Activated CD4-positive, alpha-beta T cell treated with anti-CD3 and anti-CD28 coated beads, Interleukin-10, Interleukin-2, amounts not matched to agents 100 ng/mL and 50 ng/mL, durations not matched to agents 16 hours and 8 hours (primary cell): ENCODE measurements around the gene UGT2A1.

Experiments
- DNase-seq: peaks from one replicate; pipeline ENCODE4 v3.0.0-alpha.2; 2020

UGT2A1 gene

GRCh38 chr4:69584135-69584534, 68.9 kb downstream of the UGT2A1 start:
- DNase-seq: no peak

DNA sequence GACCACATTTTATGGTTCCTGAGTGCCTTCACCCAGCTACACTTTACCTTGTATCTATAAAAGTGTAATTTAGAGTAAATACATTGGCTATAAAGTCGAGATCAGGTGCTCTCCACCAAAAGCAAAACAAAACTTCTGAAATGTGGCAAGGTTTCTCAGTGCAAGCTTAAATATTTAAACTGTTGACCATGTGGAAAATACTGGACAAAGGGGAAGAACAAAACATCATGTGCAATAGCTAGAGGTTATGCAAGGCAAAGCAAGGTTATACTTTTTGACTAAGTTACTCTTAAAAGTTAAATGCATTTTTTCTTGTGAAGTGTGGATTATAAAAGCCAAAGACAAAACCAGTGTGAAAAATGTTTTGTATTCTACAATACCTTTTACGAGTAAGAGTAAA, 69.5 kb downstream of the UGT2A1 start:
- DNase-seq: no peak

DNA sequence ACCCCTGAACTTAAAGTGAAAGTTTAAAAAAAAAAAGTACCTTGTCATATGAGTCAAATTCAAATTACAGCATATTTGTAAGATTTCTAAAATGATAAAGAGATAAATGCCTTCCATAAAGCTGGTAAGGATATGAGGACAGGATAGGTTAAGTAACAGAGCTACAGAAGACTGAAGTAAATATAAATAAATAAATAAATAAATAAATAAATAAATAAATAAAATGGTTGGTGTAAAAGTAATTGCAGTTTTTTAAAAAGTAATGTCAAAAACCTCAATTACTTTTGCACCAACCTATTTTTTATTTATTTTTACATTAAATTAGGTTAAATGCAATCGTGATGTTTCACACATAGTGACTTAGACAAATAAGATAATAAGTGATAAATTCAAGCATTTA, 75.8 kb downstream of the UGT2A1 start:
- no peak for DNase-seq

DNA sequence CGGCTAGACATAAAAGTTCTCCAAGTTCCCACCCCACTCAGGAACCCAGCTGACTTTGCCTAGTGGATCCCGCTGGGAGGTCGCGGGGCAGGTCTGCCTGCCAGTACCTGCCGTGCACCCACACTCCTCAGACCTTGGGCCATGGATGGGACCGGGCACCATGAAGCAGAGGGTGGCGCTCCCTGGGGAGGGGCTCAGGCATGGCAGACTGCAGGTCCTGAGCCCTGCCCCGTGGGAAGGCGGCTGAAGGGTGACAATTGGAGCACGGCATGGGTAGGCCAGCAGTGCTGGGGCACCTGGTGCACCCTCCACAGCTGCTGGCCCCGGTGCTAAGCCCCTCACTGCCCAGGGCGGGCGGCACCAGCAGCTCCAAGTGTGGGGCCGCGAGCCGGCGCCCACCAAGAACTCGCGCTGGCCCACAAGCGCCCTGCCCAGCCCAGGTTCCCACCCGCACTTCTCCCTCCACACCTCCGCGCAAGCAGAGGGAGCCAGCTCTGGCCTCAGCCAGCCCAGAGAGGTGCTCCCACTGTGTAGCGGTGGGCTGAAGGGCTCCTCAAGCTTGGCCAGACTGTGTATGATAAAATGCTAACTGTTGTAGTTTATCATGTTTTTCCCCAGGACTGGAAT, 76.7 kb downstream of the UGT2A1 start:
- no peak for DNase-seq

- DNase-seq: no peak
These were observed 84.3 kb downstream of the UGT2A1 start for GRCh38 chr4:69568787-69569186.

- no peak for DNase-seq
These were observed 89.6 kb downstream of the UGT2A1 start for GRCh38 chr4:69563424-69563823.

- DNase-seq: no peak
These were observed 103.4 kb downstream of the UGT2A1 start for GRCh38 chr4:69549651-69550050.

DNA sequence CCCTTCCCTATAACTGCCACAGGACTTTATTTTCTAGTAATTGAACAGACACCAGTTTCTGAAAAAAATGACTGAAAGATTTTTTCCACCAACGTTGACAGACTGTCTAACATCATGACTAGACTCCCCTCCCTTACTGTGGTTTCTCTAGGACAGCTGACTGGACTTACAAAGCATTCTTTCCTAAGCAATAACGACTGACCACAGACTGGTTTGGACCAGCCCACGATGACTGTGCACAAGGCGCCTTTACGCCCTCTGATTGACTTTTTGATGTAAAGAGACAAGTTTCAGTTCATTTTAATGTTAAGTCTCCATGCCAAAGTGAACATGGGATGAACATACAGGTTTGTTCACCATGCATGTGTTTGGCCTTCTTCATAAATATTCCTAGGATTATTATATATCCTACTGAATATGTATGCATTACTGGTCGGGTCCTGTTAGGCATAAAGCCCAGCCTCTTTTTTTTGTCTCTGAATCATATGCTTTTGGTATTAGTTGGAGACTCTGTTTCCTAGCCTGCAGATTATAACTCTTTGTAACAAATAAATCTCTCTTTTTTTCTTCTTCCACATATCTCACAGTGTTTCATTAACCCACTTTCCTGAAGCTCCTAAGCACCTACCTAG, 106.8 kb downstream of the UGT2A1 start:
- no peak for DNase-seq
